ENCODE data around the gene S1PR2.

- TF ChIP-seq TCFL5 (CRISPR knock-in tag; conservative IDR thresholded peaks at IDR 0.05) (no peak), POLR2A (conservative IDR thresholded peaks at IDR 0.05) (no peak), ZNF644 (tag; IDR thresholded peaks at IDR 0.05; ENCODE audit: low read depth) (no peak), FIP1L1 (IDR thresholded peaks at IDR 0.05; ENCODE audit: low read depth, low read length, poor library complexity, severe bottlenecking) (no peak), KAT2B (IDR thresholded peaks at IDR 0.05; ENCODE audit: low read depth, low read length) (no peak), XRCC5 (IDR thresholded peaks at IDR 0.05; ENCODE audit: low read depth, low read length) (no peak)
Measured at GRCh38 chr19:10182076-10182475, 49.1 kb downstream of the S1PR2 start.

Data from K562 (cell line).